ENCODE data around the gene ANKRD24. TPM values are rescaled to one million over a fixed set of nuclear protein-coding genes. Genes with fewer than 3 reads are reported as not detected.
"Not testable (repeated sequence)": the region's sequence is repeated elsewhere in the genome, so short reads cannot be mapped to it uniquely, and the experiment has no call there.

The ANKRD24 gene
- polyA plus RNA-seq, 1 donor from 2014 or later: 2.8 TPM

- no peak overlapping the region for H2AFZ ChIP-seq (ENCODE audit: low read depth, low read length)
- no peaks in the 10 kb centered on the region for H3K9me3 ChIP-seq (ENCODE audit: low read length)
- no peaks in the 10 kb centered on the region for H3K79me2 ChIP-seq (replicated peaks; ENCODE audit: insufficient read depth, low read length)
- H3K9ac ChIP-seq (ENCODE audit: low read length): no peak overlapping the region
- H3K36me3 ChIP-seq (ENCODE audit: insufficient read depth, low read length): no peaks in the 10 kb centered on the region
- H3F3A ChIP-seq (ENCODE audit: insufficient read depth, low read length, poor library complexity, severe bottlenecking): no peaks in the 10 kb centered on the region
- H3K9me2 ChIP-seq (ENCODE audit: insufficient read depth, low read length): no peaks in the 10 kb centered on the region
- TF ChIP-seq REST (IDR thresholded peaks at IDR 0.05; ENCODE audit: borderline replicate concordance): no peak
- TF ChIP-seq EP300 (conservative IDR thresholded peaks at IDR 0.05; ENCODE audit: poor library complexity, severe bottlenecking): no peak
- TF ChIP-seq MXI1 (conservative IDR thresholded peaks at IDR 0.05; ENCODE audit: poor library complexity, severe bottlenecking): no peak
- TF ChIP-seq TAF1 (IDR thresholded peaks at IDR 0.05; ENCODE audit: low read depth): no peak
- no peak for TF ChIP-seq CTCF (IDR thresholded peaks at IDR 0.05; ENCODE audit: poor library complexity, severe bottlenecking)
- TF ChIP-seq EZH2 (IDR thresholded peaks at IDR 0.05; ENCODE audit: borderline replicate concordance, insufficient read depth, low read length, poor library complexity, severe bottlenecking): no peak
- TF ChIP-seq RAD21 (conservative IDR thresholded peaks at IDR 0.05): no peak
- no peak for TF ChIP-seq SMC3 (conservative IDR thresholded peaks at IDR 0.05; ENCODE audit: poor library complexity)
- no peak for TF ChIP-seq POLR2AphosphoS5 (IDR thresholded peaks at IDR 0.05)
- no peak overlapping the region for H3K4me2 ChIP-seq (ENCODE audit: low read length)
- H4K20me1 ChIP-seq (ENCODE audit: insufficient read depth): no peaks in the 10 kb centered on the region
- H3K4me3 ChIP-seq (ENCODE audit: low read length): no peak overlapping the region
- H3K27ac ChIP-seq (ENCODE audit: low read length): no peak overlapping the region
- H3K27me3 ChIP-seq (ENCODE audit: insufficient read depth, low read depth, low read length): no peaks in the 10 kb centered on the region
Observed at GRCh38 chr19:4139614-4140236, 42.8 kb upstream of the ANKRD24 start.

- TF ChIP-seq EZH2 (IDR thresholded peaks at IDR 0.05; ENCODE audit: borderline replicate concordance, insufficient read depth, low read length, poor library complexity, severe bottlenecking) (no peak), RAD21 (conservative IDR thresholded peaks at IDR 0.05) (peak; percentile 50), CTCF (IDR thresholded peaks at IDR 0.05; ENCODE audit: poor library complexity, severe bottlenecking) (peak; percentile 57), MXI1 (conservative IDR thresholded peaks at IDR 0.05; ENCODE audit: poor library complexity, severe bottlenecking) (no peak), EP300 (conservative IDR thresholded peaks at IDR 0.05; ENCODE audit: poor library complexity, severe bottlenecking) (no peak), POLR2AphosphoS5 (IDR thresholded peaks at IDR 0.05) (no peak), REST (IDR thresholded peaks at IDR 0.05; ENCODE audit: borderline replicate concordance) (no peak), SMC3 (conservative IDR thresholded peaks at IDR 0.05; ENCODE audit: poor library complexity) (peak; percentile 38), TAF1 (IDR thresholded peaks at IDR 0.05; ENCODE audit: low read depth) (no peak)
- Histone ChIP-seq H4K20me1 (ENCODE audit: insufficient read depth) (no peaks in the 10 kb centered on the region), H2AFZ (ENCODE audit: low read depth, low read length) (no peak overlapping the region), H3K9me2 (ENCODE audit: insufficient read depth, low read length) (no peaks in the 10 kb centered on the region), H3K27ac (ENCODE audit: low read length) (no peak overlapping the region), H3K27me3 (ENCODE audit: insufficient read depth, low read depth, low read length) (no peaks in the 10 kb centered on the region), H3K36me3 (ENCODE audit: insufficient read depth, low read length) (no peaks in the 10 kb centered on the region), H3F3A (ENCODE audit: insufficient read depth, low read length, poor library complexity, severe bottlenecking) (no peaks in the 10 kb centered on the region), H3K9ac (ENCODE audit: low read length) (no peak overlapping the region), H3K79me2 (replicated peaks; ENCODE audit: insufficient read depth, low read length) (no peaks in the 10 kb centered on the region), H3K4me2 (ENCODE audit: low read length) (no peak overlapping the region), H3K4me3 (ENCODE audit: low read length) (no peak overlapping the region), H3K9me3 (ENCODE audit: low read length) (no peaks in the 10 kb centered on the region)
Observed at GRCh38 chr19:4140237-4140711, 42.2 kb upstream of the ANKRD24 start.

- not testable (repeated sequence) for H3K4me2 ChIP-seq (ENCODE audit: low read length); H4K20me1 ChIP-seq (ENCODE audit: insufficient read depth); H3K27ac ChIP-seq (ENCODE audit: low read length); H3K79me2 ChIP-seq (replicated peaks; ENCODE audit: insufficient read depth, low read length); H3K9ac ChIP-seq (ENCODE audit: low read length); H3F3A ChIP-seq (ENCODE audit: insufficient read depth, low read length, poor library complexity, severe bottlenecking); H3K27me3 ChIP-seq (ENCODE audit: insufficient read depth, low read depth, low read length); H3K9me2 ChIP-seq (ENCODE audit: insufficient read depth, low read length); H3K9me3 ChIP-seq (ENCODE audit: low read length); H3K4me3 ChIP-seq (ENCODE audit: low read length); H2AFZ ChIP-seq (ENCODE audit: low read depth, low read length); H3K36me3 ChIP-seq (ENCODE audit: insufficient read depth, low read length)
Observed at GRCh38 chr19:4142916-4143315, 39.6 kb upstream of the ANKRD24 start.
